H9 (cell line): ENCODE results near the gene DMD. TPM values are rescaled to one million over a fixed set of nuclear protein-coding genes. Genes with fewer than 3 reads are reported as not detected.
A peak's percentile ranks its signal among the peaks of the same experiment; 100 is the strongest.

Experiments used
- DNase-seq: peaks from one replicate; pipeline ENCODE4 v3.0.0-alpha.2; 2017
- H2AFZ ChIP-seq: one replicate; pipeline ENCODE4 v1.6.1; 2013; ENCODE audit warnings: mild to moderate bottlenecking, low read length, control low read depth, moderate library complexity
- H2AK5ac ChIP-seq: 2 replicates; pipeline ENCODE4 v1.6.1; 2013; ENCODE audit warnings: low read length, control low read depth, mixed read lengths; ENCODE audit not compliant: insufficient read length
- H2BK120ac ChIP-seq: one replicate; pipeline ENCODE4 v1.6.1; 2013; ENCODE audit warnings: low read depth, mild to moderate bottlenecking, low read length, control low read depth, inconsistent platforms; ENCODE audit not compliant: poor library complexity, severe bottlenecking
- H2BK12ac ChIP-seq: 2 replicates; pipeline ENCODE4 v1.6.1; 2013; ENCODE audit warnings: low read length, control low read depth, mixed read lengths, low read depth; ENCODE audit not compliant: insufficient read length
- H2BK15ac ChIP-seq: 2 replicates; pipeline ENCODE4 v1.6.1; 2013; ENCODE audit warnings: low read depth, low read length, control low read depth
- H2BK20ac ChIP-seq: one replicate; pipeline ENCODE4 v1.6.1; 2013; ENCODE audit warnings: low read depth, mild to moderate bottlenecking, low read length, control low read depth, inconsistent platforms; ENCODE audit not compliant: poor library complexity, severe bottlenecking
- H2BK5ac ChIP-seq: 2 replicates; pipeline ENCODE4 v1.6.1; 2013; ENCODE audit warnings: low read length, control low read depth, mixed read lengths; ENCODE audit not compliant: insufficient read length
- H3K14ac ChIP-seq: 2 replicates; pipeline ENCODE4 v1.6.1; 2013; ENCODE audit warnings: low read length, control low read depth; ENCODE audit not compliant: insufficient read depth
- H3K18ac ChIP-seq: 2 replicates; pipeline ENCODE4 v1.6.1; 2013; ENCODE audit warnings: low read depth, mild to moderate bottlenecking, mixed read lengths, low read length, control low read depth; ENCODE audit not compliant: insufficient read length
- H3K23ac ChIP-seq: 2 replicates; pipeline ENCODE4 v1.6.1; 2013; ENCODE audit warnings: low read length, control low read depth, mixed read lengths, low read depth; ENCODE audit not compliant: insufficient read length
- H3K23me2 ChIP-seq: 2 replicates; pipeline ENCODE4 v1.6.1; 2013; ENCODE audit warnings: low read depth, mild to moderate bottlenecking, mixed read lengths, low read length, control low read depth; ENCODE audit not compliant: insufficient read length, poor library complexity, severe bottlenecking
- H3K27ac ChIP-seq: 2 replicates; pipeline ENCODE4 v1.5.1; 2013; ENCODE audit warnings: low read length, control low read depth, mixed read lengths, low read depth; ENCODE audit not compliant: insufficient read length
- H3K27me3 ChIP-seq: 2 replicates; pipeline ENCODE4 v1.6.1; 2013; ENCODE audit warnings: low read length, control low read depth, inconsistent platforms; ENCODE audit not compliant: insufficient read depth
- H3K4ac ChIP-seq: 2 replicates; pipeline ENCODE4 v1.6.1; 2013; ENCODE audit warnings: low read depth, mild to moderate bottlenecking, control low read depth, inconsistent platforms, low read length, moderate library complexity
- H3K4me1 ChIP-seq: 2 replicates; pipeline ENCODE4 v1.6.1; 2013; ENCODE audit warnings: low read length, control low read depth, inconsistent platforms; ENCODE audit not compliant: insufficient read depth
- H3K4me2 ChIP-seq: 2 replicates; pipeline ENCODE4 v1.6.1; 2013; ENCODE audit warnings: low read length, control low read depth, mixed read lengths; ENCODE audit not compliant: insufficient read length, insufficient read depth
- H3K56ac ChIP-seq: 2 replicates; pipeline ENCODE4 v1.6.1; 2013; ENCODE audit warnings: low read depth, mild to moderate bottlenecking, mixed read lengths, low read length, control low read depth; ENCODE audit not compliant: insufficient read length
- H3K79me1 ChIP-seq: 2 replicates; pipeline ENCODE4 v1.6.1; 2013; ENCODE audit warnings: low read depth, mild to moderate bottlenecking, moderate library complexity, low read length, control low read depth, inconsistent platforms; ENCODE audit not compliant: insufficient read depth, poor library complexity, severe bottlenecking
- H3K79me2 ChIP-seq: 2 replicates; pipeline ENCODE4 v1.6.1; 2013; ENCODE audit warnings: low read length, control low read depth, inconsistent platforms; ENCODE audit not compliant: insufficient read depth
- H3K9ac ChIP-seq: 2 replicates; pipeline ENCODE4 v1.6.1; 2013; ENCODE audit warnings: low read length, control low read depth, mixed read lengths; ENCODE audit not compliant: insufficient read length; ENCODE audit errors: extremely low read depth
- H3K9me3 ChIP-seq: one replicate; pipeline ENCODE4 v1.6.1; 2013; ENCODE audit warnings: low read depth, low read length, inconsistent platforms; ENCODE audit not compliant: control insufficient read depth
- H3T11ph ChIP-seq: one replicate; pipeline ENCODE4 v1.6.1; 2013; ENCODE audit warnings: mild to moderate bottlenecking, low read length, control low read depth, inconsistent platforms
- H4K20me1 ChIP-seq: one replicate; pipeline ENCODE4 v1.6.1; 2013; ENCODE audit not compliant: control insufficient read depth, insufficient read length, insufficient read depth
- H4K5ac ChIP-seq: 2 replicates; pipeline ENCODE4 v1.6.1; 2013; ENCODE audit warnings: low read depth, mild to moderate bottlenecking, mixed read lengths, low read length, control low read depth; ENCODE audit not compliant: insufficient read length
- H4K8ac ChIP-seq: replicated peaks from 2 replicates; pipeline ENCODE4 v1.6.1; 2013; ENCODE audit warnings: low read length, control low read depth, mixed read lengths, low read depth; ENCODE audit not compliant: insufficient read length
- H4K91ac ChIP-seq: 2 replicates; pipeline ENCODE4 v1.6.1; 2013; ENCODE audit warnings: low read depth, mild to moderate bottlenecking, moderate library complexity, mixed read lengths, low read length, control low read depth; ENCODE audit not compliant: insufficient read length
- H3K27ac Mint-ChIP-seq, 3 experiments: 2 replicates in 2 of 3; 3 replicates in 1 of 3; pipeline ENCODE4 v1.8.0; 2020 to 2021; ENCODE audit warnings: mixed read lengths in 3 of 3, mild to moderate bottlenecking in 1 of 3, moderate library complexity in 1 of 3
- H3K27me3 Mint-ChIP-seq: 2 replicates; pipeline ENCODE4 v1.8.0; 2021; ENCODE audit warnings: low read depth, mild to moderate bottlenecking, moderate library complexity, mixed read lengths
- H3K36me3 Mint-ChIP-seq, 3 experiments: 2 replicates in 2 of 3; 3 replicates in 1 of 3; pipeline ENCODE4 v1.8.0; 2020 to 2021; ENCODE audit warnings: low read depth in 3 of 3, mixed read lengths in 3 of 3; ENCODE audit not compliant: insufficient read depth in 1 of 3
- H3K4me1 Mint-ChIP-seq, 2 experiments: 2 replicates each; pipeline ENCODE4 v1.8.0; 2020; ENCODE audit warnings: mixed read lengths in 2 of 2
- H3K4me3 Mint-ChIP-seq, 2 experiments: 2 replicates in 1 of 2; 3 replicates in 1 of 2; pipeline ENCODE4 v1.8.0; 2020 to 2021; ENCODE audit warnings: mild to moderate bottlenecking in 2 of 2, mixed read lengths in 2 of 2, moderate library complexity in 1 of 2
- H3K9me3 Mint-ChIP-seq, 2 experiments: 2 replicates in 1 of 2; 3 replicates in 1 of 2; pipeline ENCODE4 v1.8.0; 2020; ENCODE audit warnings: mild to moderate bottlenecking in 2 of 2, mixed read lengths in 2 of 2, moderate library complexity in 1 of 2
- CTCF ChIP-seq: fragments of 200-600 bp; sonication (generic); conservative IDR thresholded peaks from 3 replicates; pipeline ENCODE4 v1.8.0; 2021; ENCODE audit warnings: antibody characterized with exemption, mild to moderate bottlenecking
- WGBS: extraction: QIAGEN DNeasy Blood & Tissue Kit; methylation state at CpG from one replicate; pipeline ENCODE4 v1.1.7; 2013; ENCODE audit warnings: missing lambda C conversion rate, low lambda C conversion rate, mixed read lengths; ENCODE audit not compliant: insufficient read length; ENCODE audit errors: extremely low coverage; 5-methylcytosine and 5-hydroxymethylcytosine counted together
- total RNA-seq: library from RNA; stranded (reverse); gene quantifications from 2 replicates; pipeline ENCODE4 v1.2.1, GENCODE V29; 2021

DMD gene
- total RNA-seq, 1 experiment from 2014 or later, result 3.8 TPM

GRCh38 chrX:31200430-31200829, 2010.9 kb downstream of the DMD start:
- no peak overlapping the region for H3K4me3 Mint-ChIP-seq
- Histone ChIP-seq H2BK15ac (no peak overlapping the region), H2BK5ac (no peak overlapping the region), H4K5ac (no peak overlapping the region), H3K14ac (no peak overlapping the region), H3K27ac (no peak overlapping the region), H3K9me3 (no peaks in the 10 kb centered on the region), H2AK5ac (no peak overlapping the region), H3K4ac (no peak overlapping the region), H3K79me1 (no peaks in the 10 kb centered on the region), H2BK12ac (no peak overlapping the region), H4K91ac (no peak overlapping the region), H3K79me2 (no peaks in the 10 kb centered on the region), H4K20me1 (no peaks in the 10 kb centered on the region), H3K27me3 (no peaks in the 10 kb centered on the region), H2BK20ac (no peak overlapping the region), H3K23me2 (no peaks in the 10 kb centered on the region), H3K4me2 (no peak overlapping the region), H3K56ac (no peak overlapping the region), H3K23ac (no peak overlapping the region), H3T11ph (no peak overlapping the region), H3K9ac (no peak overlapping the region), H3K4me1 (no peaks in the 10 kb centered on the region; the same call in 1 of the 2 replicates), H2BK120ac (no peak overlapping the region), H3K18ac (no peak overlapping the region), H2AFZ (no peak overlapping the region), H4K8ac (no peak overlapping the region)
- peaks cover 51 to 71% of the 10 kb centered on the region in 2 experiments for H3K9me3 Mint-ChIP-seq
- peak overlapping the region in 2 of 3 experiments; percentile 40 to 75; a peak in 3 of 7 replicates for H3K27ac Mint-ChIP-seq
- H3K4me1 Mint-ChIP-seq, result peaks cover 27 to 28% of the 10 kb centered on the region in 2 experiments
- H3K36me3 Mint-ChIP-seq, result peaks cover 7 to 25% (median 8%) of the 10 kb centered on the region in 3 experiments; a peak in 6 of 7 replicates
- TF ChIP-seq CTCF, result no peak
- DNase-seq, result no peak
- no CpG with 5 or more reads among the region's 1 CpG for WGBS
- H3K27me3 Mint-ChIP-seq, result no peaks in the 10 kb centered on the region
